WTC11 (cell line): ENCODE results near the gene ERAS.

Source experiments
- FOXP1 ChIP-seq: sonication (generic); formaldehyde crosslinking; IDR thresholded peaks from 2 replicates; pipeline ENCODE4 v1.8.0; 2022; ENCODE audit warnings: missing genetic modification reagents, mild to moderate bottlenecking, moderate library complexity, borderline replicate concordance
- OVOL2 ChIP-seq: fragments of 250-450 bp; sonication (Bioruptor Pico); IDR thresholded peaks from 2 replicates; pipeline ENCODE4 v1.9.0; 2021; ENCODE audit warnings: mild to moderate bottlenecking, borderline replicate concordance
- SMAD3 ChIP-seq: sonication (generic); formaldehyde crosslinking; IDR thresholded peaks from 2 replicates; pipeline ENCODE4 v1.8.0; 2022; ENCODE audit warnings: missing genetic modification reagents, mild to moderate bottlenecking, borderline replicate concordance
- ZBTB21 ChIP-seq: sonication (generic); formaldehyde crosslinking; IDR thresholded peaks from 2 replicates; pipeline ENCODE4 v1.8.1; 2023; ENCODE audit warnings: mild to moderate bottlenecking, missing genetic modification reagents, borderline replicate concordance
- ZNF263 ChIP-seq: sonication (generic); formaldehyde crosslinking; IDR thresholded peaks from 2 replicates; pipeline ENCODE4 v1.8.1; 2022; ENCODE audit warnings: low read depth, mild to moderate bottlenecking, moderate library complexity, missing genetic modification reagents
- TF ChIP-seq, protein P1 (sequence below): fragments of 200-600 bp; IDR thresholded peaks from 2 replicates; pipeline ENCODE4 v1.8.0; 2022; ENCODE audit warnings: antibody characterized with exemption
- TF ChIP-seq, protein P2 (sequence below): sonication (generic); formaldehyde crosslinking; IDR thresholded peaks from 2 replicates; pipeline ENCODE4 v1.8.0; 2022; ENCODE audit warnings: mild to moderate bottlenecking, missing genetic modification reagents
- TF ChIP-seq, protein P3 (sequence below): sonication (generic); formaldehyde crosslinking; IDR thresholded peaks from 2 replicates; pipeline ENCODE4 v1.8.1; 2022; ENCODE audit warnings: mild to moderate bottlenecking, moderate library complexity, missing genetic modification reagents
- TF ChIP-seq, protein P4 (sequence below): sonication (generic); formaldehyde crosslinking; IDR thresholded peaks from 2 replicates; pipeline ENCODE4 v1.8.1; 2022; ENCODE audit warnings: mild to moderate bottlenecking, missing genetic modification reagents, moderate library complexity, borderline replicate concordance
- TF ChIP-seq, protein P5 (sequence below): sonication (generic); formaldehyde crosslinking; conservative IDR thresholded peaks from 2 replicates; pipeline ENCODE4 v1.8.1; 2023; ENCODE audit warnings: mild to moderate bottlenecking, low read depth, missing genetic modification reagents, moderate library complexity

DNA sequence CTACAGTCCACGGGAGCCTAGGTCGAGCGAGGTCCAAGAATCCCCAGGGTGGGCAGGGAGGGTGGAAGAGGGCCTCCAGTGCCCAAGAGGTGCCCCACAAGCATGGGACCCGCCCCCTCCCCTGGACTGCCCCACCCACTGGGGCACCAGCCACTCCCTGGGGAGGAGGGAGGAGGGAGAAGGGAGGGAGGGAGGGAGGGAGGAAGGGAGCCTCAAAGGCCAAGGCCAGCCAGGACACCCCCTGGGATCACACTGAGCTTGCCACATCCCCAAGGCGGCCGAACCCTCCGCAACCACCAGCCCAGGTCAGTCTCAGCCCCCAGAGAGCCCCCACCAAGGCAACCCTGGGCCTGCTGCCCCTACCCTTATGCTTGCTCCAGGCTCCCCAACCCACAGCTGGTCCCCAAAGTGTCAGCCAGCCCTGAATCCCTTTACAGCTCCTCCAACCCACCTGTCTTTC is 39.9 kb upstream of the ERAS start, which contains the start of gene GATA1:
- TF ChIP-seq, protein P1, sequence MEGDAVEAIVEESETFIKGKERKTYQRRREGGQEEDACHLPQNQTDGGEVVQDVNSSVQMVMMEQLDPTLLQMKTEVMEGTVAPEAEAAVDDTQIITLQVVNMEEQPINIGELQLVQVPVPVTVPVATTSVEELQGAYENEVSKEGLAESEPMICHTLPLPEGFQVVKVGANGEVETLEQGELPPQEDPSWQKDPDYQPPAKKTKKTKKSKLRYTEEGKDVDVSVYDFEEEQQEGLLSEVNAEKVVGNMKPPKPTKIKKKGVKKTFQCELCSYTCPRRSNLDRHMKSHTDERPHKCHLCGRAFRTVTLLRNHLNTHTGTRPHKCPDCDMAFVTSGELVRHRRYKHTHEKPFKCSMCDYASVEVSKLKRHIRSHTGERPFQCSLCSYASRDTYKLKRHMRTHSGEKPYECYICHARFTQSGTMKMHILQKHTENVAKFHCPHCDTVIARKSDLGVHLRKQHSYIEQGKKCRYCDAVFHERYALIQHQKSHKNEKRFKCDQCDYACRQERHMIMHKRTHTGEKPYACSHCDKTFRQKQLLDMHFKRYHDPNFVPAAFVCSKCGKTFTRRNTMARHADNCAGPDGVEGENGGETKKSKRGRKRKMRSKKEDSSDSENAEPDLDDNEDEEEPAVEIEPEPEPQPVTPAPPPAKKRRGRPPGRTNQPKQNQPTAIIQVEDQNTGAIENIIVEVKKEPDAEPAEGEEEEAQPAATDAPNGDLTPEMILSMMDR: no peak
- TF ChIP-seq ZNF263 (no peak), OVOL2 (no peak), SMAD3 (CRISPR knock-in tag) (no peak), ZBTB21 (CRISPR knock-in tag) (no peak), FOXP1 (CRISPR knock-in tag) (no peak)
- TF ChIP-seq, protein P2, sequence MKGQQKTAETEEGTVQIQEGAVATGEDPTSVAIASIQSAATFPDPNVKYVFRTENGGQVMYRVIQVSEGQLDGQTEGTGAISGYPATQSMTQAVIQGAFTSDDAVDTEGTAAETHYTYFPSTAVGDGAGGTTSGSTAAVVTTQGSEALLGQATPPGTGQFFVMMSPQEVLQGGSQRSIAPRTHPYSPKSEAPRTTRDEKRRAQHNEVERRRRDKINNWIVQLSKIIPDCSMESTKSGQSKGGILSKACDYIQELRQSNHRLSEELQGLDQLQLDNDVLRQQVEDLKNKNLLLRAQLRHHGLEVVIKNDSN (CRISPR knock-in tag): no peak
- TF ChIP-seq, protein P3, sequence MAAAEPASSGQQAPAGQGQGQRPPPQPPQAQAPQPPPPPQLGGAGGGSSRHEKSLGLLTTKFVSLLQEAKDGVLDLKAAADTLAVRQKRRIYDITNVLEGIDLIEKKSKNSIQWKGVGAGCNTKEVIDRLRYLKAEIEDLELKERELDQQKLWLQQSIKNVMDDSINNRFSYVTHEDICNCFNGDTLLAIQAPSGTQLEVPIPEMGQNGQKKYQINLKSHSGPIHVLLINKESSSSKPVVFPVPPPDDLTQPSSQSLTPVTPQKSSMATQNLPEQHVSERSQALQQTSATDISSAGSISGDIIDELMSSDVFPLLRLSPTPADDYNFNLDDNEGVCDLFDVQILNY: no peak
- TF ChIP-seq, protein P4, sequence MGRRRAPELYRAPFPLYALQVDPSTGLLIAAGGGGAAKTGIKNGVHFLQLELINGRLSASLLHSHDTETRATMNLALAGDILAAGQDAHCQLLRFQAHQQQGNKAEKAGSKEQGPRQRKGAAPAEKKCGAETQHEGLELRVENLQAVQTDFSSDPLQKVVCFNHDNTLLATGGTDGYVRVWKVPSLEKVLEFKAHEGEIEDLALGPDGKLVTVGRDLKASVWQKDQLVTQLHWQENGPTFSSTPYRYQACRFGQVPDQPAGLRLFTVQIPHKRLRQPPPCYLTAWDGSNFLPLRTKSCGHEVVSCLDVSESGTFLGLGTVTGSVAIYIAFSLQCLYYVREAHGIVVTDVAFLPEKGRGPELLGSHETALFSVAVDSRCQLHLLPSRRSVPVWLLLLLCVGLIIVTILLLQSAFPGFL: no peak
- TF ChIP-seq, protein P5, sequence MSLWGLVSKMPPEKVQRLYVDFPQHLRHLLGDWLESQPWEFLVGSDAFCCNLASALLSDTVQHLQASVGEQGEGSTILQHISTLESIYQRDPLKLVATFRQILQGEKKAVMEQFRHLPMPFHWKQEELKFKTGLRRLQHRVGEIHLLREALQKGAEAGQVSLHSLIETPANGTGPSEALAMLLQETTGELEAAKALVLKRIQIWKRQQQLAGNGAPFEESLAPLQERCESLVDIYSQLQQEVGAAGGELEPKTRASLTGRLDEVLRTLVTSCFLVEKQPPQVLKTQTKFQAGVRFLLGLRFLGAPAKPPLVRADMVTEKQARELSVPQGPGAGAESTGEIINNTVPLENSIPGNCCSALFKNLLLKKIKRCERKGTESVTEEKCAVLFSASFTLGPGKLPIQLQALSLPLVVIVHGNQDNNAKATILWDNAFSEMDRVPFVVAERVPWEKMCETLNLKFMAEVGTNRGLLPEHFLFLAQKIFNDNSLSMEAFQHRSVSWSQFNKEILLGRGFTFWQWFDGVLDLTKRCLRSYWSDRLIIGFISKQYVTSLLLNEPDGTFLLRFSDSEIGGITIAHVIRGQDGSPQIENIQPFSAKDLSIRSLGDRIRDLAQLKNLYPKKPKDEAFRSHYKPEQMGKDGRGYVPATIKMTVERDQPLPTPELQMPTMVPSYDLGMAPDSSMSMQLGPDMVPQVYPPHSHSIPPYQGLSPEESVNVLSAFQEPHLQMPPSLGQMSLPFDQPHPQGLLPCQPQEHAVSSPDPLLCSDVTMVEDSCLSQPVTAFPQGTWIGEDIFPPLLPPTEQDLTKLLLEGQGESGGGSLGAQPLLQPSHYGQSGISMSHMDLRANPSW (CRISPR knock-in tag): no peak
